ENCODE measurements around the gene RTN3.

RTN3 gene

DNA sequence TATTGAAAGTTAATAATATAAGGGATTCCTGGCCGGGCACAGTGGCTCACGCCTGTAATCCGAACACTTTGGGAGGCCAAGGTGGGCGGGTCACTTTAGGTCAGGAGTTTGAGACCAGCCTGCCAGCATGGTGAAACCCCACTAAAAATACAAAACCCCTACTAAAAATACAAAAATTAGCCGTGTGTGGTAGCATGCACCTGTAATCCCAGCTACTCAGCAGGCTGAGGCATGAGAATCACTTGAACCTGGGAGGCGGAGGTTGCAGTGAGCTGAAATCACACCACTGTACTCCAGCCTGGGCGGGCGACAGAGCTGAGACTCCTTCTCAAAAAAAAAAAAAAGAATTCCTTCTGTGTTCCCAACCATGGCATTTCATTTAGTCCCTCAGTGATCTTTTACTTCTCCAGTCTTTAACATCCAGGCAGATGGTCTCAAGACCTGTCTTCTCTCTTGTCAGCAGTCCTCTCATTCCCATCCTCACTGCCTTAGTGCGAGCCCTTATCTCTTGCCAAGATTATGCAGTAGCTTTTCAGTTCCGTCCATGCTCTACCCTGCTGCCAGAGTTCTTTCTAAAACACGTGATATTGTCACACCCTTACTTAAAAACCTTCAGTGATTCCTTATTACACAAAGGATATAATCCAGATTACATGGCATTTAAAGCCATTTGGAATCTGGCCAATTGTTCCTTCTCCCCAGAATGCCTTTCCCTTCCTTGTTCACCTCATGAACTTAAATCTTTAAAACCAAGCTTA lies 17.9 kb downstream of the RTN3 start:
- no peak for DNase-seq (ENCODE audit: low spot score)
- TF ChIP-seq, protein P1, sequence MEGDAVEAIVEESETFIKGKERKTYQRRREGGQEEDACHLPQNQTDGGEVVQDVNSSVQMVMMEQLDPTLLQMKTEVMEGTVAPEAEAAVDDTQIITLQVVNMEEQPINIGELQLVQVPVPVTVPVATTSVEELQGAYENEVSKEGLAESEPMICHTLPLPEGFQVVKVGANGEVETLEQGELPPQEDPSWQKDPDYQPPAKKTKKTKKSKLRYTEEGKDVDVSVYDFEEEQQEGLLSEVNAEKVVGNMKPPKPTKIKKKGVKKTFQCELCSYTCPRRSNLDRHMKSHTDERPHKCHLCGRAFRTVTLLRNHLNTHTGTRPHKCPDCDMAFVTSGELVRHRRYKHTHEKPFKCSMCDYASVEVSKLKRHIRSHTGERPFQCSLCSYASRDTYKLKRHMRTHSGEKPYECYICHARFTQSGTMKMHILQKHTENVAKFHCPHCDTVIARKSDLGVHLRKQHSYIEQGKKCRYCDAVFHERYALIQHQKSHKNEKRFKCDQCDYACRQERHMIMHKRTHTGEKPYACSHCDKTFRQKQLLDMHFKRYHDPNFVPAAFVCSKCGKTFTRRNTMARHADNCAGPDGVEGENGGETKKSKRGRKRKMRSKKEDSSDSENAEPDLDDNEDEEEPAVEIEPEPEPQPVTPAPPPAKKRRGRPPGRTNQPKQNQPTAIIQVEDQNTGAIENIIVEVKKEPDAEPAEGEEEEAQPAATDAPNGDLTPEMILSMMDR (IDR thresholded peaks at IDR 0.05; ENCODE audit: borderline replicate concordance, control extremely low read depth, extremely low read depth, insufficient read depth, missing control alignments) = no peak
- in situ Hi-C loops (cut with MboI; ENCODE audit: low sequenced_read_pairs, unreplicated experiment) = no loop called here

DNA sequence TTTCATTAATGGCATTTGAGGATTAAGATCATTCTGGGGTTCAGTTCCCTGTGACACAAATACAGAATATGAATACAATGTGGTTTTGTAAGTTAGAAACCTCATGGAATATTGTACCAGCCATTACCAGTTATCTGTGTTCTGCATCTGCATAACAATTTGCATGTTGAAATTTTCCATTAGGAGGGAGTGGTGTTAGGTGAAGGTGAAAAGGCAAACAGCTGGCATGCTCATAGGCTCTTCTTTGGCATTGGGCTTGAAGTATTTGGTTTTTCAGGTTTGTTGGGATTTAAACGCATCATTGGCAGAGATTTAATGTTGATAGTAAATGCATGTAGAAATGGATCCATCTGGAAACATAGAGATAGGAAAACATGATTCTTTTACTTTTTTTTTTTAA lies 18.6 kb downstream of the RTN3 start:
- DNase-seq (ENCODE audit: low spot score) = no peak
- TF ChIP-seq, protein P1 (IDR thresholded peaks at IDR 0.05; ENCODE audit: borderline replicate concordance, control extremely low read depth, extremely low read depth, insufficient read depth, missing control alignments) = no peak
- in situ Hi-C loops (cut with MboI; ENCODE audit: low sequenced_read_pairs, unreplicated experiment) = no loop called here

DNA sequence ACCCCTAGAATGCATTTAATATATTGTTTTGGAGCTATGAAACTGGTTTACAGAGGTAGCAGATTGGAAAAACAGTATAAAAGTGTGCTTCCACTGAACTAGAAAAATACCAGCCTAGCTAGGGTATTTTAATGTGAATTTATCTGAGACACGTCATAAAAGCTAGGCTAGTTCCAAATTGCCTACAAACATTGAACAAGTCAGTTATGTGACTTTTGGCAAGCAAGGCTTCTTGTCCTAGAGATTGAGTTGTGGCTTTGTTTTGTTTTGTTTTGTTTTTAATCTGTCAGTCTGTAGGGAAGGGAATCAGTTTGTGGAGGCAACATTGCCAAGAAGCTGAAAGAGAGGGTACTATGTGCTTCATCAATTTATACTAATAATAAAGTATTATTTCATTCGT lies 24.2 kb downstream of the RTN3 start:
- TF ChIP-seq, protein P1 (IDR thresholded peaks at IDR 0.05; ENCODE audit: borderline replicate concordance, control extremely low read depth, extremely low read depth, insufficient read depth, missing control alignments) = no peak
- in situ Hi-C loops (cut with MboI; ENCODE audit: low sequenced_read_pairs, unreplicated experiment) = no loop called here
- DNase-seq (ENCODE audit: low spot score) = no peak

DNA sequence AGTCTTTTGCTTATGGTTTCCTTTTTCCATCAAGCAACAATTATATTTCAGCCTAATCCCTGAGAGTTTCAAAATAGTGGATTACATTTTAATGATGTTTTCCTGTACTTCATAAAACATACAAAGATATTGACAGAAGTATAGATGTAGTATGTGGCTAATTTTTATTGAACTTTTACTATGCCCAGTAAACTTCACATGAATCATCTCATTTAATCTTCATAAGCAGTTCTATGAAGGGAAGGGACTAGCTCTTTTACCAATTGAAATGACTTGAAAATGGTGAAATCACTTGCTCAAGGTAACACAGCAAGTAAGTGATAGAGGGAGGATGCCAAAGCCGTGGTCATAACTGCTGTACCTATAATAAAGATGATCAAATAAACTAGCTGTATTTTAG lies 27.5 kb downstream of the RTN3 start:
- in situ Hi-C loops (cut with MboI; ENCODE audit: low sequenced_read_pairs, unreplicated experiment) = no loop called here
- TF ChIP-seq, protein P1 (IDR thresholded peaks at IDR 0.05; ENCODE audit: borderline replicate concordance, control extremely low read depth, extremely low read depth, insufficient read depth, missing control alignments) = no peak
- no peak for DNase-seq (ENCODE audit: low spot score)

DNA sequence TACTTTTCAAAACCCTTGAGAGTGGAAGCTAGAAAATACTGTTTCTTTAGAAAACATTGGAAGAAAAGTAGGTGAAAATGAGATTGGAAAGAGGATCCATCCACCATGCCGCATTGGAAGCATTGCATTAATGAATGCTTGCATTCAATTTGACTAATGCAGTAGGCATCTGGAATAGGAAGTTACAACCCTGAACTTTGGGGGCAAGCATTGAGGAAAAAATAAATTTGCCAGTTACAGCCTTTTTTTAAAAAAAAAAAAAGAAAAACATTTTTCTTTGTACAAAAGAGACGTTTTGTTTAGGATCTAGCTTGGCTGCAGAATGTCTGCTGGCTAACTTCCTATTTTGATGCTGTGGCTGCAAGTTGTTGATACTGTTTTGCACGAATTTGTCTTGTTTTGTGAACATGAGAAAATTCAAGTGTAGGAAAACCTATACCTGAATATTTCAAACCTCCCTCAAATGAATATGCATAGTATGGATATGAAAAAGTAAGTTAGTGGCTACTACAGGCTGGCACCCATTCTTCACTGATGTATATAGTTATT lies 28.1 kb downstream of the RTN3 start:
- DNase-seq (ENCODE audit: low spot score) = no peak
- TF ChIP-seq, protein P1 (IDR thresholded peaks at IDR 0.05; ENCODE audit: borderline replicate concordance, control extremely low read depth, extremely low read depth, insufficient read depth, missing control alignments) = no peak
- in situ Hi-C loops (cut with MboI; ENCODE audit: low sequenced_read_pairs, unreplicated experiment) = no loop called here

DNA sequence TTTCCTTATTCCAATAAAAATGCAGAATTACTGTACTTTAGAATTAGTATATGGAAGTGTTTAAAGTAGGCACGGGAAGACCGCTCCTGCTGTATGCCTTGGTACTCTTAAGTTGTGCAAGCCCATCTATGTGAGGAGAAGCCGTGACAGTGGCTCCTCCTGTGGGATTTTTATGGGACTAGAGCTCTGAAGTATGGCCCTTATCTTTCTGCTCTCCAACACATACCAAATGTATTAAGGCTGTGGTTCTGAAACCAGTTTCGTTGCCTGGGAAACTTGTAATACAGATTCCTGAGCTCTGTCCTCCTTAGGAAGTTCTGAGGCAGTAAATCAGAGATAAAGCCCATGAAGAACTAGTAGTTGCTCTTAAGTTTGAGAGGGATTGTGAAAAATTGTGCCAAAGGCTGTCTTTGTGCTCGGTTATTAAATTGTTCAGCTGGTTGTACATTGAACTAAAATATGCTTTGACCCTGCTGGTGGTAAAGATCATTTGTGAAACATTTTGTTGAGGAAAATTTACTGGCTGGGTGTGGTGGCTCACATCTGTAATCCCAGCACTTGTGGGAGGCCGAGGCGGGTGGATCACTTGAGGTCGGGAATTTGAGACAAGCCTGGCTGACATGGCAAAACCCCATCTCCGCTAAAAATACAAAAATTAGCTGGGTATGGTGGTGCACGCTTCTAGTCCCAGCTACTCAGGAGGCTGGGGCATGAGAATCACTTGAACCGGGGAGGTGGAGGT lies 29.3 kb downstream of the RTN3 start:
- no peak for DNase-seq (ENCODE audit: low spot score)
- in situ Hi-C loops (cut with MboI; ENCODE audit: low sequenced_read_pairs, unreplicated experiment) = no loop called here
- TF ChIP-seq, protein P1 (IDR thresholded peaks at IDR 0.05; ENCODE audit: borderline replicate concordance, control extremely low read depth, extremely low read depth, insufficient read depth, missing control alignments) = no peak
